ENCODE measurements around the gene METTL21A. TPM values are rescaled to one million over a fixed set of nuclear protein-coding genes. Genes with fewer than 3 reads are reported as not detected.

Gene METTL21A
- total RNA-seq, 1 experiment from 2014 or later: 53.1 TPM

Other genes starting within 250 kb of the METTL21A start
- gene CREB1, start 95.4 kb downstream of the METTL21A start, total RNA-seq (2014; rRNA removed; shearing (Covaris generic)): 48.9 and 63.5 TPM in 2 replicates
- gene CCNYL1, start 86.2 kb upstream of the METTL21A start, total RNA-seq (2014; rRNA removed; shearing (Covaris generic)): 10.9 and 11.5 TPM in 2 replicates
- gene FZD5, start 144.5 kb upstream of the METTL21A start, total RNA-seq (2014; rRNA removed; shearing (Covaris generic)): 102 and 171 TPM in 2 replicates

All from H7 (cell line).